Measurements from ENCODE around the gene TMTC1. TPM values are rescaled to one million over a fixed set of nuclear protein-coding genes. Genes with fewer than 3 reads are reported as not detected.

TMTC1 gene
- total and polyA plus RNA-seq, 2 of the 8 experiments (the other 6 are each of a cell fraction or from before 2014, with no cell fraction given): 15.4 to 20.8 TPM

DNA sequence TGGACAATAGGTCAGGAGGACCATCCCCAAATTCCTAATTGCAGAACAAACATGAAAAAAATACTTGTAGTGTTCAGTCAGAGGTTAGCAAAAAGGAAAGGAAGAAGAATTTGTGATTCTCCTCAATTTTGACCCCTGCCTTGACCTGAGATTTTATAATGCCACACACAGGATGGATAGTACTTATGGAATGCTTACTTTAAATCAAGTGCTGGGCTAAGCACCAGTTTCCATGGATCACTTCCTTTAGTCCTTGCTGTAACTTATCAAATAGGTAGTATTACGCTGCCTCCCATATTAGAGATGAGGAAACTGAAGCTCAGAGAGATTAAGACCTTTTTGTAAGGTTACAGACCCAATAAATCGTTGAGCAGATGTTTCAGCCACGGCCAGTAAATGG is 205.0 kb downstream of the TMTC1 start:
- Histone ChIP-seq H3K4me2 (ENCODE audit: insufficient read depth in 1 of 2, low read depth in 2 of 2, low read length in 2 of 2) (no peak overlapping the region), H3K36me3 (ENCODE audit: control insufficient read depth in 2 of 4, insufficient read depth in 4 of 4, low read length in 3 of 4) (no peaks in the 10 kb centered on the region; a peak in 1 of 8 replicates), H3K79me2 (ENCODE audit: control insufficient read depth in 1 of 2, insufficient read depth in 2 of 2, low read length in 2 of 2) (no peaks in the 10 kb centered on the region), H4K20me1 (replicated peaks in 1 of 2; ENCODE audit: control insufficient read depth in 1 of 2, insufficient read depth in 2 of 2, low read length in 2 of 2) (no peaks in the 10 kb centered on the region), H4K5ac (ENCODE audit: insufficient read length, low read depth, low read length) (no peak overlapping the region), H2BK120ac (replicated peaks; ENCODE audit: low read depth, low read length) (no peak overlapping the region), H3K27ac (ENCODE audit: low read depth, low read length) (no peak overlapping the region), H2BK12ac (ENCODE audit: low read depth, low read length) (no peak overlapping the region), H3K4me1 (replicated peaks in 1 of 4; ENCODE audit: control insufficient read depth in 3 of 4, insufficient read depth in 4 of 4, low read length in 3 of 4) (no peaks in the 10 kb centered on the region), H3K23me2 (ENCODE audit: low read depth, low read length) (no peaks in the 10 kb centered on the region), H3K4ac (replicated peaks; ENCODE audit: insufficient read length, low read depth, low read length) (no peak overlapping the region), H3K27me3 (replicated peaks in 1 of 4; ENCODE audit: control insufficient read depth in 3 of 4, extremely low read depth in 1 of 4, insufficient read depth in 3 of 4, low read length in 3 of 4) (no peaks in the 10 kb centered on the region), H2BK5ac (ENCODE audit: low read depth, low read length) (no peak overlapping the region), H3K23ac (ENCODE audit: insufficient read length) (no peak overlapping the region), H2BK20ac (ENCODE audit: low read length) (no peak overlapping the region), H2BK15ac (ENCODE audit: low read length) (no peak overlapping the region), H3K56ac (replicated peaks; ENCODE audit: insufficient read length, low read depth, low read length) (no peak overlapping the region), H2AK5ac (ENCODE audit: low read depth, low read length) (no peak overlapping the region), H4K91ac (replicated peaks; ENCODE audit: insufficient read length, low read length) (no peak overlapping the region), H3K18ac (ENCODE audit: extremely low read depth, low read length) (no peak overlapping the region), H2AFZ (ENCODE audit: low read length) (no peak overlapping the region), H3K14ac (ENCODE audit: insufficient read length) (no peak overlapping the region), H3K79me1 (ENCODE audit: low read depth, low read length) (no peaks in the 10 kb centered on the region), H3K9ac (replicated peaks in 1 of 4; ENCODE audit: extremely low read depth in 1 of 4, low read depth in 3 of 4, low read length in 3 of 4) (no peak overlapping the region), H3K4me3 (ENCODE audit: extremely low read depth in 1 of 4, insufficient read depth in 2 of 4, low read depth in 3 of 4, low read length in 4 of 4) (no peak overlapping the region), H4K8ac (ENCODE audit: extremely low read depth, insufficient read depth, low read length) (no peak overlapping the region), H3K9me3 (ENCODE audit: insufficient read depth in 2 of 2, low read depth in 1 of 2, low read length in 1 of 2) (no peaks in the 10 kb centered on the region)
- no peak for TF ChIP-seq PHF8 (conservative IDR thresholded peaks at IDR 0.05; ENCODE audit: low read depth, low read length)
- TF ChIP-seq, protein P1, sequence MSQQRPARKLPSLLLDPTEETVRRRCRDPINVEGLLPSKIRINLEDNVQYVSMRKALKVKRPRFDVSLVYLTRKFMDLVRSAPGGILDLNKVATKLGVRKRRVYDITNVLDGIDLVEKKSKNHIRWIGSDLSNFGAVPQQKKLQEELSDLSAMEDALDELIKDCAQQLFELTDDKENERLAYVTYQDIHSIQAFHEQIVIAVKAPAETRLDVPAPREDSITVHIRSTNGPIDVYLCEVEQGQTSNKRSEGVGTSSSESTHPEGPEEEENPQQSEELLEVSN (IDR thresholded peaks at IDR 0.05): no peak
- TF ChIP-seq, protein P2, sequence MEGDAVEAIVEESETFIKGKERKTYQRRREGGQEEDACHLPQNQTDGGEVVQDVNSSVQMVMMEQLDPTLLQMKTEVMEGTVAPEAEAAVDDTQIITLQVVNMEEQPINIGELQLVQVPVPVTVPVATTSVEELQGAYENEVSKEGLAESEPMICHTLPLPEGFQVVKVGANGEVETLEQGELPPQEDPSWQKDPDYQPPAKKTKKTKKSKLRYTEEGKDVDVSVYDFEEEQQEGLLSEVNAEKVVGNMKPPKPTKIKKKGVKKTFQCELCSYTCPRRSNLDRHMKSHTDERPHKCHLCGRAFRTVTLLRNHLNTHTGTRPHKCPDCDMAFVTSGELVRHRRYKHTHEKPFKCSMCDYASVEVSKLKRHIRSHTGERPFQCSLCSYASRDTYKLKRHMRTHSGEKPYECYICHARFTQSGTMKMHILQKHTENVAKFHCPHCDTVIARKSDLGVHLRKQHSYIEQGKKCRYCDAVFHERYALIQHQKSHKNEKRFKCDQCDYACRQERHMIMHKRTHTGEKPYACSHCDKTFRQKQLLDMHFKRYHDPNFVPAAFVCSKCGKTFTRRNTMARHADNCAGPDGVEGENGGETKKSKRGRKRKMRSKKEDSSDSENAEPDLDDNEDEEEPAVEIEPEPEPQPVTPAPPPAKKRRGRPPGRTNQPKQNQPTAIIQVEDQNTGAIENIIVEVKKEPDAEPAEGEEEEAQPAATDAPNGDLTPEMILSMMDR (IDR thresholded peaks at IDR 0.05; ENCODE audit: control extremely low read depth in 1 of 3, insufficient read depth in 1 of 3, low read depth in 1 of 3, low read length in 3 of 3): no peak
- TF ChIP-seq CBX5 (IDR thresholded peaks at IDR 0.05; ENCODE audit: low read depth, low read length): no peak
- TF ChIP-seq FOSL1 (IDR thresholded peaks at IDR 0.05; ENCODE audit: insufficient read depth, low read depth, low read length): no peak
- no peak for TF ChIP-seq JUN (IDR thresholded peaks at IDR 0.05; ENCODE audit: low read depth, low read length)
- no peak for TF ChIP-seq SIN3A (conservative IDR thresholded peaks at IDR 0.05 in 1 of 2, IDR thresholded peaks at IDR 0.05 in 1 of 2; ENCODE audit: low read depth in 1 of 2, low read length in 2 of 2)
- TF ChIP-seq, protein P3, sequence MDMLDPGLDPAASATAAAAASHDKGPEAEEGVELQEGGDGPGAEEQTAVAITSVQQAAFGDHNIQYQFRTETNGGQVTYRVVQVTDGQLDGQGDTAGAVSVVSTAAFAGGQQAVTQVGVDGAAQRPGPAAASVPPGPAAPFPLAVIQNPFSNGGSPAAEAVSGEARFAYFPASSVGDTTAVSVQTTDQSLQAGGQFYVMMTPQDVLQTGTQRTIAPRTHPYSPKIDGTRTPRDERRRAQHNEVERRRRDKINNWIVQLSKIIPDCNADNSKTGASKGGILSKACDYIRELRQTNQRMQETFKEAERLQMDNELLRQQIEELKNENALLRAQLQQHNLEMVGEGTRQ (IDR thresholded peaks at IDR 0.05; ENCODE audit: low read length): no peak
- TF ChIP-seq TAF1 (IDR thresholded peaks at IDR 0.05; ENCODE audit: low read depth, low read length): no peak
- FAIRE-seq (no peak), DNase-seq (ENCODE audit: low read depth in 1 of 2, low spot score in 2 of 2) (no peak)
- ChIA-PET POLR2A (ENCODE audit: partially characterized antibody) (no interaction called here), CTCF (ENCODE audit: partially characterized antibody) (interaction anchor here (1.5 kb wide), 1 partner anchor 10 kb away, joined by 3 read pairs; no protein-coding TSS in a partner anchor)
- WGBS, 2 experiments (ENCODE audit: extremely low coverage in 1 of 2, insufficient coverage in 1 of 2, insufficient read length in 1 of 2, insufficient replicate concordance in 2 of 2, low coverage in 1 of 2, low lambda C conversion rate in 2 of 2, missing lambda C conversion rate in 1 of 2): 60% methylated on average over 3 of the region's 3 CpGs; no CpG with 5 or more reads in 1 of the 2 experiments
